Spleen (tissue), 13 donors: ENCODE data around the gene RBM18. TPM values are rescaled to one million over a fixed set of nuclear protein-coding genes. Genes with fewer than 3 reads are reported as not detected.

Experiments
- DNase-seq: peaks from one replicate; pipeline ENCODE4 v3.0.0-alpha.2; 2020
- H3K27ac ChIP-seq, 8 donors: fragments of 200-600 bp; sonication (generic) in 7 of 8; 1 replicate in 4 of 8; 2 replicates in 4 of 8; pipeline versions ENCODE4 v1.5.0 to v1.8.0; 2016 to 2021; ENCODE audit warnings: inconsistent platforms in 4 of 8, mild to moderate bottlenecking in 4 of 8, moderate library complexity in 1 of 8
- H3K27me3 ChIP-seq, 7 donors: fragments of 200-600 bp; sonication (generic) in 6 of 7; replicated peaks in 1 of 7; 1 replicate in 4 of 7; 2 replicates in 3 of 7; pipeline versions ENCODE4 v1.5.0 to v1.8.0; 2016 to 2021; ENCODE audit warnings: inconsistent platforms in 3 of 7, mild to moderate bottlenecking in 1 of 7
- H3K36me3 ChIP-seq, 6 donors: fragments of 200-600 bp; sonication (generic) in 5 of 6; 1 replicate in 4 of 6; 2 replicates in 2 of 6; pipeline versions ENCODE4 v1.5.0 to v1.8.0; 2016 to 2021; ENCODE audit warnings: inconsistent platforms in 2 of 6
- H3K4me1 ChIP-seq, 6 donors: fragments of 200-600 bp; sonication (generic) in 5 of 6; 1 replicate in 3 of 6; 2 replicates in 3 of 6; pipeline versions ENCODE4 v1.5.0 to v1.8.0; 2016 to 2021; ENCODE audit warnings: inconsistent platforms in 3 of 6
- H3K4me3 ChIP-seq, 8 donors: fragments of 200-600 bp; sonication (generic) in 7 of 8; 1 replicate in 4 of 8; 2 replicates in 4 of 8; pipeline versions ENCODE4 v1.5.0 to v1.8.0; 2016 to 2021; ENCODE audit warnings: inconsistent platforms in 4 of 8, mild to moderate bottlenecking in 4 of 8, moderate library complexity in 2 of 8
- H3K9me3 ChIP-seq, 8 donors: fragments of 200-600 bp; sonication (generic) in 7 of 8; 1 replicate in 4 of 8; 2 replicates in 4 of 8; pipeline versions ENCODE4 v1.5.0 to v1.8.0; 2016 to 2021; ENCODE audit warnings: inconsistent platforms in 4 of 8
- CTCF ChIP-seq, 11 experiments: fragments of 200-600 bp in 7 of 11; fragments of 450-650 bp in 4 of 11; sonication (generic) in 4 of 11; IDR thresholded peaks in 8 of 11; conservative IDR thresholded peaks in 3 of 11; 1 replicate in 7 of 11; 2 replicates in 4 of 11; pipeline versions ENCODE4 v1.4.0 to v1.8.0; 2016 to 2021; ENCODE audit warnings: antibody characterized with exemption in 11 of 11, inconsistent platforms in 4 of 11, mild to moderate bottlenecking in 1 of 11
- POLR2A ChIP-seq, 3 donors: fragments of 450-650 bp; IDR thresholded peaks; one replicate each; pipeline ENCODE4 v1.5.1; 2017; ENCODE audit warnings: antibody characterized with exemption in 3 of 3, mild to moderate bottlenecking in 1 of 3
- POLR2AphosphoS5 ChIP-seq, 3 donors: sonication (generic); formaldehyde crosslinking; IDR thresholded peaks; one replicate each; pipeline ENCODE4 v1.5.1; 2017; ENCODE audit warnings: antibody characterized with exemption in 3 of 3
- WGBS, 5 donors: extraction: QIAGEN DNeasy Blood & Tissue Kit in 3 of 5; methylation state at CpG; one replicate each; pipeline versions ENCODE4 v1.1.5 to v1.1.7; 2013 to 2018; 5-methylcytosine and 5-hydroxymethylcytosine counted together
- intact Hi-C: fragments of 100-400 bp; cut with DNase I; formaldehyde crosslinking; loops from one replicate; pipeline ENCODE4 v1.15.0; 2023; ENCODE audit warnings: low total_unique reads
- long read RNA-seq, 2 donors: transcript quantifications; one replicate each; lab custom pipeline, GENCODE V29; 2026
- polyA plus RNA-seq, 3 donors: library from polyadenylated mRNA; stranded (reverse); fragments of 200-250 nt; gene quantifications; one replicate each; pipeline ENCODE4 v1.2.1, GENCODE V29; 2013
- total RNA-seq, 7 donors: library from RNA; depleted of rRNA in 3 of 7; stranded (reverse); fragments of >200 nt in 3 of 7; fragmentation: NEBNext Ultra II Directional in 4 of 7; extraction: Animal tissue kit (Norgen Biotek cat#: 25700) in 4 of 7; gene quantifications; one replicate each; pipeline versions ENCODE4 v1.1.0 to v1.2.1, GENCODE V29; 2016 to 2021
- donor health status: healthy with polysubstance abuse.
- donor health status: DM: no; HTN: no; CAD: no; lungs with moderate emphysema.
- donor health status: DM: no; HTN: no; CAD: no.
- donor health status: Bipolar disorder and iron deficiency.
- donor health status: healthy.
- donor health status: DM: no; HTN: no; CAD: no.
- donor health status: DM: yes; HTN: yes; CAD: no.

The RBM18 gene
- total RNA-seq (10 to 100 TPM; 10.0 to 21.5 (median 18.1) TPM), polyA plus RNA-seq (1 to 10 TPM; 4.2 to 7.5 (median 6.8) TPM)
- long read RNA-seq, donor 1, full-length matches to known transcripts, result 18 of 18 reads
- long read RNA-seq, donor 1, partial matches to known transcripts, result 0 of 18 reads
- long read RNA-seq, donor 1, other reads (novel, unspliced or antisense), result 0 of 18 reads
- long read RNA-seq, donor 2, full-length matches to known transcripts, result 10 of 10 reads
- long read RNA-seq, donor 2, partial matches to known transcripts, result 0 of 10 reads
- long read RNA-seq, donor 2, other reads (novel, unspliced or antisense), result 0 of 10 reads

- Histone ChIP-seq H3K27me3 (no peaks in the 10 kb centered on the region), H3K27ac (peak within 1 kb of the TSS; percentile 81 to 96 (median 92)), H3K36me3 (peaks cover 0 to 33% (median 19%) of the 10 kb centered on the region in 6 donors), H3K4me1 (peaks cover 26 to 73% (median 51%) of the 10 kb centered on the region in 6 donors), H3K9me3 (no peaks in the 10 kb centered on the region), H3K4me3 (peak within 1 kb of the TSS; percentile 57 to 92 (median 82))
- TF ChIP-seq CTCF (IDR thresholded peaks at IDR 0.05 in 8 of 11, conservative IDR thresholded peaks at IDR 0.05 in 3 of 11) (peak in 2 of 11 experiments; percentile 6 to 7), POLR2A (IDR thresholded peaks at IDR 0.05) (peak; percentile 40 to 88 (median 53)), POLR2AphosphoS5 (IDR thresholded peaks at IDR 0.05) (peak; percentile 97 to 99 (median 97))
- WGBS, 5 donors, result 0 to 1% (median 0%) methylated on average over 7 to 60 of the region's 60 CpGs
- peak; percentile 98 for DNase-seq
- intact Hi-C loops, result no loop called here
Measured at GRCh38 chr9:122264360-122265148, at the start of gene RBM18, which contains the start of gene MRRF. Gene RBM18, minus strand, starts transcription at chr9:122264840. Its CDS starts 3,348 bp downstream, at chr9:122261492. Gene MRRF, plus strand, starts transcription at chr9:122264882. Its CDS starts 6,010 bp downstream, at chr9:122270892.

GRCh38 chr9:122314165-122314564 is 49.5 kb upstream of the RBM18 start:
- H3K36me3 ChIP-seq, result peaks cover 0 to 93% (median 32%) of the 10 kb centered on the region in 6 donors
- intact Hi-C loops, result no loop called here
- TF ChIP-seq POLR2A (IDR thresholded peaks at IDR 0.05) (no peak), POLR2AphosphoS5 (IDR thresholded peaks at IDR 0.05) (no peak), CTCF (IDR thresholded peaks at IDR 0.05 in 8 of 11, conservative IDR thresholded peaks at IDR 0.05 in 3 of 11) (no peak)

GRCh38 chr9:122309861-122310260 is 45.2 kb upstream of the RBM18 start:
- intact Hi-C loops, result no loop called here
- no peak for TF ChIP-seq POLR2A (IDR thresholded peaks at IDR 0.05)
- no peak for TF ChIP-seq POLR2AphosphoS5 (IDR thresholded peaks at IDR 0.05)
- TF ChIP-seq CTCF (IDR thresholded peaks at IDR 0.05 in 8 of 11, conservative IDR thresholded peaks at IDR 0.05 in 3 of 11), result no peak
- Histone ChIP-seq H3K4me1 (peaks cover 0 to 24% (median 16%) of the 10 kb centered on the region in 6 donors), H3K4me3 (no peak overlapping the region), H3K27me3 (no peaks in the 10 kb centered on the region), H3K9me3 (no peaks in the 10 kb centered on the region), H3K27ac (no peak overlapping the region), H3K36me3 (peaks cover 0 to 98% (median 42%) of the 10 kb centered on the region in 6 donors)
- WGBS, 5 donors, result 84 to 90% (median 85%) methylated on average over 2 of the region's 2 CpGs
- no peak for DNase-seq

More at GRCh38 chr9:122314165-122314564, 49.5 kb upstream of the RBM18 start:
- no peak overlapping the region for H3K4me3 ChIP-seq
- H3K4me1 ChIP-seq, result peaks cover 0 to 17% (median 0%) of the 10 kb centered on the region in 6 donors
- H3K27ac ChIP-seq, result no peak overlapping the region
- H3K9me3 ChIP-seq, result no peaks in the 10 kb centered on the region
- no peak for DNase-seq
- H3K27me3 ChIP-seq, result no peaks in the 10 kb centered on the region
